Pancreas (tissue), 10 donors: ENCODE measurements around the gene PTTG1IP. TPM values are rescaled to one million over a fixed set of nuclear protein-coding genes. Genes with fewer than 3 reads are reported as not detected.

Experiments used
- ATAC-seq, 4 donors: fragments of 200-7000 bp; cut with Tn5 transposase; one replicate each; pipeline versions ENCODE4 v1.8.0 to v1.9.1; 2020; ENCODE audit warnings: mild to moderate bottlenecking in 4 of 4, moderate library complexity in 4 of 4
- DNase-seq, 6 donors: peaks; one replicate each; pipeline ENCODE4 v3.0.0-alpha.2; 2020
- FAIRE-seq: peaks from 2 replicates; lab custom pipeline; 2012; peaks lifted over from hg19 to GRCh38; lab: Jason Lieb, UNC
- H3K27ac ChIP-seq, 4 donors: fragments of 200-600 bp; sonication (generic); 1 replicate in 3 of 4; 2 replicates in 1 of 4; pipeline versions ENCODE4 v1.5.0 to v1.8.0; 2020
- H3K27me3 ChIP-seq, 4 donors: fragments of 200-600 bp; one replicate each; pipeline ENCODE4 v1.8.0; 2021
- H3K36me3 ChIP-seq, 3 donors: fragments of 200-600 bp; sonication (generic) in 1 of 3; one replicate each; pipeline versions ENCODE4 v1.5.0 to v1.8.0; 2020 to 2021
- H3K4me1 ChIP-seq, 3 donors: fragments of 200-600 bp; one replicate each; pipeline ENCODE4 v1.8.0; 2021
- H3K4me3 ChIP-seq, 4 donors: fragments of 200-600 bp; sonication (generic) in 2 of 4; one replicate each; pipeline versions ENCODE4 v1.5.0 to v1.8.0; 2020 to 2021
- H3K9me3 ChIP-seq, 4 donors: fragments of 200-600 bp; one replicate each; pipeline ENCODE4 v1.8.0; 2021
- WGBS, 2 donors: extraction: QIAGEN DNeasy Blood & Tissue Kit; methylation state at CpG; one replicate each; pipeline ENCODE4 v1.1.7; 2013; 5-methylcytosine and 5-hydroxymethylcytosine counted together
- intact Hi-C, 3 donors: fragments of 100-400 bp; cut with DNase I; formaldehyde crosslinking; loops; one replicate each; pipeline versions ENCODE4 v1.11.1 to v1.14.2; 2022
- polyA plus RNA-seq, 2 donors: library from polyadenylated mRNA; stranded (reverse); fragments of 200-250 nt; gene quantifications; one replicate each; pipeline ENCODE4 v1.2.3, GENCODE V29; 2013
- total RNA-seq, 6 donors: library from RNA; stranded (reverse); fragmentation: NEBNext Ultra II Directional in 4 of 6; extraction: Animal tissue kit (Norgen Biotek cat#: 25700) in 4 of 6; gene quantifications; one replicate each; pipeline versions ENCODE4 v1.2.1 to v1.2.4, GENCODE V29; 2021 to 2023
- TF ChIP-seq, protein P1 (sequence below), 4 donors: fragments of 200-600 bp; sonication (generic) in 3 of 4; IDR thresholded peaks; one replicate each; pipeline versions ENCODE4 v1.5.0 to v1.8.0; 2021; ENCODE audit warnings: antibody characterized with exemption in 4 of 4
- donor health status: healthy with polysubstance abuse.
- donor health status: DM: no; HTN: no; CAD: no; lungs with moderate emphysema.
- donor health status: DM: no; HTN: no; CAD: no.
- donor health status: control.
- donor health status: control.
- donor health status: Bipolar disorder and iron deficiency.
- donor health status: DM: yes; HTN: yes; CAD: no.
- donor health status: DM: no; HTN: no; CAD: no.
- donor health status: DM: no; HTN: no; CAD: no.
- donor health status: DM: yes; HTN: yes; CAD: no.

PTTG1IP gene
- total and polyA plus RNA-seq, 8 donors, result 44.9 to 118 (median 60.6) TPM

GRCh38 chr21:44919913-44920693, 46.6 kb upstream of the PTTG1IP start:
- Histone ChIP-seq H3K4me3 (peak overlapping the region in 2 of 4 donors; percentile 10 to 31), H3K27ac (peak overlapping the region in 1 of 4 donors; percentile 5), H3K36me3 (no peaks in the 10 kb centered on the region), H3K9me3 (no peaks in the 10 kb centered on the region), H3K4me1 (no peaks in the 10 kb centered on the region), H3K27me3 (peaks cover 0 to 8% (median 0%) of the 10 kb centered on the region in 4 donors)
- TF ChIP-seq, protein P1, sequence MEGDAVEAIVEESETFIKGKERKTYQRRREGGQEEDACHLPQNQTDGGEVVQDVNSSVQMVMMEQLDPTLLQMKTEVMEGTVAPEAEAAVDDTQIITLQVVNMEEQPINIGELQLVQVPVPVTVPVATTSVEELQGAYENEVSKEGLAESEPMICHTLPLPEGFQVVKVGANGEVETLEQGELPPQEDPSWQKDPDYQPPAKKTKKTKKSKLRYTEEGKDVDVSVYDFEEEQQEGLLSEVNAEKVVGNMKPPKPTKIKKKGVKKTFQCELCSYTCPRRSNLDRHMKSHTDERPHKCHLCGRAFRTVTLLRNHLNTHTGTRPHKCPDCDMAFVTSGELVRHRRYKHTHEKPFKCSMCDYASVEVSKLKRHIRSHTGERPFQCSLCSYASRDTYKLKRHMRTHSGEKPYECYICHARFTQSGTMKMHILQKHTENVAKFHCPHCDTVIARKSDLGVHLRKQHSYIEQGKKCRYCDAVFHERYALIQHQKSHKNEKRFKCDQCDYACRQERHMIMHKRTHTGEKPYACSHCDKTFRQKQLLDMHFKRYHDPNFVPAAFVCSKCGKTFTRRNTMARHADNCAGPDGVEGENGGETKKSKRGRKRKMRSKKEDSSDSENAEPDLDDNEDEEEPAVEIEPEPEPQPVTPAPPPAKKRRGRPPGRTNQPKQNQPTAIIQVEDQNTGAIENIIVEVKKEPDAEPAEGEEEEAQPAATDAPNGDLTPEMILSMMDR (IDR thresholded peaks at IDR 0.05), result no peak
- peak in 1 of 6 donors; percentile 44 for DNase-seq
- intact Hi-C loops, result no loop called here
- WGBS, 2 donors, result 36 to 53% methylated on average over 28 of the region's 28 CpGs
- peak in 1 of 4 donors; percentile 6 for ATAC-seq
- FAIRE-seq, result no peak

DNA sequence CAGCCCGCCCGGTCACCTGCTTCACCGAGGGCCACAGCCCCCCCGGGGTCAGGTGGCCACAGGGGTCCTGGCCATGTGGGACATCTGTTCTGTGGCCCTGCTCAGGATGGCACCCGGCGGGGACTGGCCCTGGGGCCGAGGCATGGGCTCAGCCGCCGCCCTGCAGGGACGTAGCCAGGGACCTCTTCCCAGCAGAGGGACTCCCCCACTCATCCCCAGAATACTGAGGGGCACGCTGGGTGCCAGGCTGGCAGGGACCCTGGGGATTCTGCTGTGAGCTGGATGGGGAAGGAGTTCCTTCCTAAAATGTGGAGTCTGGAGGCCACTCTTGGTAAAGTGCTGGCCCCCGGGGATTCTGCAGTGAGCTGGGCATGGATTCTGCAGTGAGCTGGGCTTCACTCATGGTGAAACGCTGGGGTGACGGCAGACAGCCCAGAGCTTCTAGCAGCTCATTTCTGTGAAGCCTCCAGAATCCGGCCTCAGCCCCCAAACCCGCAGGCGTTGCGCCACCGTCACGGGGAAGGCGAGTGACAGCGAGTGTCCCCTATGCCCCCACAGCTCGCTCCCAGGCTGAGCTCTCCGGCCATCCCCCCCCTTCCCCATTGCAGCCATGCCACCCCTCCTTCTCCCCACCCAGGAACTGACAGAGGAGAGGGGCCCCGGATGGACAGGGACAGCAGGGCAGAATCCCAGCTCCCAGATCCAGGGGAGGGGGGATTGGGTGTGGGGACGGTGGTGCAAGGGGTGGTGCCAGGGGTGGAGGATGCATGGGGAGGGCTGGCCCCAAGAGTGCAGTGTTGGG, 45.8 kb upstream of the PTTG1IP start:
- WGBS, 2 donors, result 29 to 36% methylated on average over 21 to 22 of the region's 26 CpGs
- FAIRE-seq (no peak), ATAC-seq (peak in 2 of 4 donors; percentile 14 to 40), DNase-seq (peak in 1 of 6 donors; percentile 52)
- no peaks in the 10 kb centered on the region for H3K4me1 ChIP-seq
- TF ChIP-seq, protein P1 (IDR thresholded peaks at IDR 0.05), result no peak
- H3K4me3 ChIP-seq, result peak overlapping the region in 1 of 4 donors; percentile 31
- intact Hi-C loops, result no loop called here
- H3K36me3 ChIP-seq, result no peaks in the 10 kb centered on the region
- H3K27ac ChIP-seq, result no peak overlapping the region
- no peaks in the 10 kb centered on the region for H3K9me3 ChIP-seq
- H3K27me3 ChIP-seq, result peaks cover 0 to 8% (median 0%) of the 10 kb centered on the region in 4 donors

DNA sequence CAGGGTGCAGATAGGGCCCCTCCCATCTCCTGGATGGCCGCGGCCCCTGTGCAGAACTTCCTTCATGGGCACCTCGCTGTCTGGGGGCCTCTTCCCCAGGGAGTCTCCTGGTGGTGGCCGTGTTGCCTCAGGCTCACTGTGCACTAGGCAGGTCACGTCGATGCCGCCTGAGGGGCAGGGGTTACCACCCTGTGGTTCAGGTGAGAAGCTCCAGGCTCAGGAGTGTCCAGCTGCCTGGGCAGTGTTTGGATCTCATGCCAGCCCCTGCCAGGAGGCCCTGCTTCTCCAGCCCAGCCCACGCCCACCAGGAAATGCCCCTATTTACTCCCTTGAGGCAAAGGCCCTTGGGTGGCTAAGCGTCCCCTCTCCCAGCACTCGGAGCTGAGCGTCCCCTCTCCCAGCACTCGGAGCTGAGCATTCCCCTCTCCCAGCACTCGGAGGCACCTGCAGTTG, 45.1 kb upstream of the PTTG1IP start:
- H3K4me1 ChIP-seq, result no peaks in the 10 kb centered on the region
- H3K36me3 ChIP-seq, result no peaks in the 10 kb centered on the region
- FAIRE-seq, result no peak
- TF ChIP-seq, protein P1 (IDR thresholded peaks at IDR 0.05), result no peak
- 39 to 45% methylated on average over 13 of the region's 13 CpGs for WGBS, 2 donors
- H3K9me3 ChIP-seq, result no peaks in the 10 kb centered on the region
- H3K4me3 ChIP-seq, result no peak overlapping the region
- H3K27me3 ChIP-seq, result peaks cover 0 to 8% (median 0%) of the 10 kb centered on the region in 4 donors
- intact Hi-C loops, result no loop called here
- H3K27ac ChIP-seq, result no peak overlapping the region
- no peak for DNase-seq
- ATAC-seq, result no peak

DNA sequence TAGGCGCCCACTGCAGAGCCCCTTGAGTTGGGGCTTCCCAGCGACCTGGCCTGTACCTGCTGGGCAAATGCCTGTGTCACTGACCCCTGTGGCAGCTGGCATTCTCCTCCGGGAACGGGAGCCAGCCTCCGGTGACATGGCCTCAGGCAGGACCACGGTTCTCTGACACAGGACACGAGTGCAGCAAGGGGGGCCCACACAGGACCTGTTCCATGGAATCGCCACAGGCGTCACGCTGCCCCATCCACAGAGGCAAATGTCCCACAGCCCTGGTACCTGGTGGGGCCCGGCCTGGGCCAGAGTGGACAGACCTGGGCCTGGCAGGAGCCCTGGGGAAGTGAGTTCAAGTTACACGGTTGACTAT, 44.6 kb upstream of the PTTG1IP start:
- WGBS, 2 donors, result 48 to 65% methylated on average over 12 of the region's 12 CpGs
- no peak overlapping the region for H3K4me3 ChIP-seq
- H3K4me1 ChIP-seq, result no peaks in the 10 kb centered on the region
- no peak for FAIRE-seq
- intact Hi-C loops, result no loop called here
- no peaks in the 10 kb centered on the region for H3K9me3 ChIP-seq
- no peak overlapping the region for H3K27ac ChIP-seq
- TF ChIP-seq, protein P1 (IDR thresholded peaks at IDR 0.05), result no peak
- H3K27me3 ChIP-seq, result peaks cover 0 to 8% (median 0%) of the 10 kb centered on the region in 4 donors
- no peaks in the 10 kb centered on the region for H3K36me3 ChIP-seq
- peak in 1 of 6 donors; percentile 50 for DNase-seq
- no peak for ATAC-seq
